CD1c-positive myeloid dendritic cell (primary cell): ENCODE measurements around the gene SAP30.

Experiments used
- DNase-seq: peaks from one replicate; pipeline ENCODE4 v3.0.0-alpha.2; 2016; ENCODE audit errors: extremely low spot score

Gene SAP30

DNA sequence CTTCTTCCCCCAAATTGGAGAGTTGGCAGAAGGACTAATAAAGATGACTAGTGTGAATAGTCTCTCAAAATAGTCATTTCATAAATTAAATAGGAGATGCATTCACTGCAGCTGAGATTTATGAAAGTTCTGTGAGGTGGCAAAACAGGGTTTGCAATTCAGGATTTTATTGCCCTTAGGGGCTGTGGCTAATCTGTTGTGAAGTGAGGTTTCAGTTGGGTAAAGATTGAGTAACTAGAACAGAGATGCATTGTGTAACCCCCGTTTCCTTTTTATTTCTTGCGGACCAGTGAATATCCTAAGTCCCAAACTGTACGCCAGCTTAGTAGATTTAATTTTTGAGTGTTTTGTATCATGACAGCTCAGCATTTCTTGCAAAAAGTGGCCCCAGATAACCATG is 44.3 kb downstream of the SAP30 start:
- peak; percentile 78 for DNase-seq

DNA sequence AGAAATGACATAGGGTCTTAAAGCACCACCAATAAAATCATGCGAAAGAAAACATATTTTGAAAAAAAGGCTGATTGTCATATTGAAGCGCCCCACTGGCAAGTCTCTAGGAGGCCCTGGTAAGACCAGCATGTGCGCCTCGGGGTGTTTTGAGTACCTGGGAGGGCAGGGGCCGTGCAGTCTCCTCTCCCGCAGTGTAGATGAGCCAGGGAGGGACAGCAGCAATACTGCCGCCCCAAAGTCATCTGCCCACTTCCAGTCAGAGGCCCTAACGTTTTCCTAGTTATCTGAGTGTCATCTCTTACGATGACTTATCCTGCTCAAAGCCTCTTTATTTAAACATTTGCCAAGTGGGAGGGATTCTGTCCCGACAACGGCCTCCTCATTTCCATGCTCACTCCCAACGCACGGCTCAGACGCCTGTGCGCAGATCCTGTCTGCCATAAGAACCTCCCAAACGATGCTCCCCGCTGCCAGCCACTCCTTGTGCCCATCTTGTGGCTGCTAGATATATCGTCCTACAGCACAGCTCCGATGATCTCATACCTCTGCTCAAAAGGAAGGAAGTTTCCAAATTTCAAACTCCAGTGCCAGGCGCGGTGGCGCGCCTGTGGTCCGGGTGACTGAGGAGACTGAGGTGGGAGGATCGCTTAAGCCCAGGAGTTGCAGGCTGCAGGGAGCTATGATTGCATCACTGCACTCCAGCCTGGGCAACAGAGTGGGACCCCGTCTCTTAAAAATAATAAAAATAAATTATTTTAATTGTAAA is 45.3 kb downstream of the SAP30 start:
- DNase-seq: peak; percentile 95

DNA sequence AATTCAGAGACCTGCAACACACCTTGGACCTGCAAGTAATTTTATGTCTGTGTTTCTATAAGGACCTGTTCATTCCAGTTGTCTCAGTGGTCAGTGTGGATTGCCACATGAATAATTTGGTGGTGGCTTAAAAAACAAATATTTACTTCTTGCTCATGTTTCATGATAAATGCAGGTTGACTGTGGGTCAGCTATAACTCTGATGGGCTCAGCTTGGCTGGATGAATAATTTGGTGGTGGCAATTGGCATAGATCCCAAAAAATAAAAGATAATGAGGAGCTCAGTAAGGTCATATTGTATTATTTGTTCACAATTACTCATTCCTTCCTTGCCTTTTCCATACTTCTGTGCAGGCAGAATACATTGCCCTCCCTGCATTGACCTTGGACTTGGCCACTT is 47.1 kb downstream of the SAP30 start:
- no peak for DNase-seq

DNA sequence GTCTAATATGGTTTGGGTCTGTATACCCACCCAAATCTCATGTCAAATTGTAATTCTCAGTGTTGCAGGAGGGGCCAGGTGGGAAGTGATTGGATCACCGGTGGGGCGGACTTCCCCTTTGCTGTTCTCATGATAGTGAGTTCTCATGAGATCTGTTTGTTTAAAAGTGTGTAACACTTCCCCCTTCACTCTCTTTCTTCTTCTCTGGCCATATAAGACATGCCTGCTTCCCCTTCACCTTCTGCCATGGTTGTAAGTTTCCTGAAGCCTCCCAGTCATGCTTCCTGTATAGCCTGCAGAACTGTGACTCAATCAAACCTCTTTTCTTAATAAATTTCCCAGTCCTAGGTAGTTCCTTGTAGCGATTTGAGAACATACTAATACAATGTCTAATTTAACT is 47.9 kb downstream of the SAP30 start:
- peak; percentile 58 for DNase-seq

DNA sequence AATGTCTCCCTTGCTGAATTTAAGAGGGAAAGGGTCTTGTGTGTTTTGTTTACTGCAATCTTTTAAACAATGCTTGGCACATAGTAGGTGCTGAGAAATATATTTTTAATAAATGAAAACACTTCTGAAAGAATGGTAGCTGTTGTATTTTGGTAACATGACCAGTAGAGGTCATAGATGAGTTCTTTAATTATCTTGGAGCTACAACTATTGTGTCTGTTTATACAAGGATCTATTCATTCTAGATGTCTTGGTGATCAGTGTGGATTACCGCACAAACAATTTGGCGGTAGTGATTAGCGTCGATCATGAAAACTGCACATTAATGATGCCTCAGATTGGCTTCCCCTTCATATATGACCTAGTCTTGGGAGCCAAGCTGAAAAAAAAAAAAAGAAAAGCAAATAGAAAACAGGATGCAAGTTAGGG is 49.6 kb downstream of the SAP30 start:
- DNase-seq: peak; percentile 29

DNA sequence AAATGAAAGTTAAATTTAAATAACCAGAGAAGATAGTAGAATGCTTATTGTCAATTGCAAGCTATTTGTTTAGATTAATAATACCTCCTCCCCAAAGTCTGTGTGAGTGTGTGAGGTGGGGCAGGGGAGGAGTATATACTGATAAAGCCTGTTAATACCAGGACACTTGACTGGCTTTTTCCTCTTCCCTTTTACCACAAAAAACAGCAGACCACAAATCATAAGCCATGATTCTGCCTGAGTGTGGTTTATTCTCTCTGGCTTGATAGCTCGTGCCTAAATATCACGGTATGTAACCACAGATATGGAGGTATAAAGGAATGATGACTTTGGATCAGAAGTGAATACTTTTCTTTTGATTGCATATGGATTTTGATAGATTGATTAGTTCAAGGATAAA is 50.0 kb downstream of the SAP30 start:
- no peak for DNase-seq

DNA sequence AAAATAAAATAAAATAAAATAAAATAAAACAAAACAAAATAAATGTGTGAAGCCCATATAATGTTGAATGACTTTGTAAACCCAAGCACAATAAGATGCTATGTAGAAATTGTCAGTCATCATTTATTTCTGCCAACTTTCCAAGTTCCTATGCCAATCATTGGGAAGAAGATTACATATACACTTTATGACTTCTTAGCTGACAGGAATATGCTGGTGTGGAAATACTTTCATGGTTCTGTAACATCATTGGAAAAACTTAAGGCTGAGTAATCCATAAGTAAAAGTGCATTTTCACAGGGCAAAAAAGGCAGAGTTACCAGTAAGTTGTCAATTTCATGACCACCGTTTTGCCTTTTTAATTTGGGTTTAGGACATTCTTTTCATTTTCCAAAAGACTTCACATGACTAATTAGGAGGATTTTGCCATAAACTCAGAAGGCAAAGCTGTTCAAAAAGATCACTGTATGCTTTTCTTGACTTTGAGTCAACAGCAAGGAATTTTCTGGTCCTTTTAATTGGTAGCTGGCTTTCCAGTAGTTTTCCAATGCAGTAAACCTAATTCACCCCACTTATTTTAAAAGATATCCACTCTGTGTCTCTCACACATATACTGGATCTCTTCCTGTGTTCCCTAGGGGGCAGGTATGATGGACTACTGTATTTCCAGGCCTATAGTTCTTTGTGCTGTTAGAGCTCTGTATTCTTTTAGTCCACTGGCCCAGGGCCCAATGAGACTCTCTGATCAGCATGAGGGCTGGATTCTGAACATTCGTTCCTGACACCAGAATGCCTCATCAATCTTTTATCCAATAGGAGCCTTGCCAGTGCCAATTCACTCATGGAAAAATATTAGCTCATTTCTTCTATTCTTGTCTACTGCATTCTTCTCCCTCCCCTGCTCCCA is 54.4 kb downstream of the SAP30 start:
- no peak for DNase-seq

DNA sequence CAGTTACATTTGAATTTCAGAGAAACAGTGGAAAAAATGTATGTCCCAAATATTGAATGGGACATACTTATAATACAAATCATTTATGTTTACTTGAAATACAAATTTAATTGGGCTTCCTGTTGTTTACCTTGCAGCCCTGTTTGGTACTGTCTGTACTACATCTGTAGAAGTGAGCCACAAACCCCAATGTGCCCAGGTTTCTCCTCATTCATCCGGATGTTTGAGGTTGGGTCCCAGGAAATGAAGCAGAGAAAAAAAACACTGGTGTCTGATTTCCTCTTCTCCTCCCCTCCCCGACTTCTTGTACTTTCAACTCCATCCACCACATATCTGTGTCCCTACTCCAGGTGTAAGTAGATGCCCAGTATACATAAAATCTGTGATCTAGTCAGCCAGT is 55.3 kb downstream of the SAP30 start:
- no peak for DNase-seq
